NCI-H1930 (cell line): Measurements from ENCODE around the gene ALX3.

Source experiments
- DNase-seq, 2 experiments: peaks; one replicate each; lab custom pipeline; 2025; lab: John Stamatoyannopoulos, UW

The ALX3 gene

GRCh38 chr1:110065841-110066240 is 4.6 kb downstream of the ALX3 start:
- no peak for DNase-seq

- DNase-seq, result no peak
Observed at GRCh38 chr1:110064576-110065337, 5.7 kb downstream of the ALX3 start.

- DNase-seq, result no peak
Observed at GRCh38 chr1:110063781-110064180, 6.7 kb downstream of the ALX3 start.

- DNase-seq, result no peak
Observed at GRCh38 chr1:110062612-110063011, 7.9 kb downstream of the ALX3 start.

GRCh38 chr1:110061341-110061740 is 9.1 kb downstream of the ALX3 start:
- no peak for DNase-seq

- DNase-seq, result no peak
Observed at GRCh38 chr1:110060662-110061060, 9.8 kb downstream of the ALX3 start.

- DNase-seq, result peak; percentile 14 to 57
Observed at GRCh38 chr1:110060034-110060661, 10.3 kb downstream of the ALX3 start.

GRCh38 chr1:110059133-110059863 is 11.2 kb downstream of the ALX3 start:
- no peak for DNase-seq

GRCh38 chr1:110058591-110058990 is 11.9 kb downstream of the ALX3 start:
- no peak for DNase-seq

GRCh38 chr1:110057963-110058518 is 12.4 kb downstream of the ALX3 start:
- no peak for DNase-seq

- DNase-seq, result no peak
Observed at GRCh38 chr1:110056776-110057175, 13.7 kb downstream of the ALX3 start.

- no peak for DNase-seq
Observed at GRCh38 chr1:110056285-110056683, 14.2 kb downstream of the ALX3 start.

- no peak for DNase-seq
Observed at GRCh38 chr1:110055493-110056284, 14.8 kb downstream of the ALX3 start.

- peak in 1 of 2 experiments; percentile 40 for DNase-seq
Observed at GRCh38 chr1:110053552-110054428, 16.7 kb downstream of the ALX3 start.

- no peak for DNase-seq
Observed at GRCh38 chr1:110051262-110051648, 19.2 kb downstream of the ALX3 start.

- no peak for DNase-seq
Observed at GRCh38 chr1:110050602-110051261, 19.7 kb downstream of the ALX3 start.

GRCh38 chr1:110049801-110050601 is 20.5 kb downstream of the ALX3 start:
- no peak for DNase-seq

- no peak for DNase-seq
Observed at GRCh38 chr1:110048923-110049601, 21.4 kb downstream of the ALX3 start.

- DNase-seq, result no peak
Observed at GRCh38 chr1:110048240-110048639, 22.2 kb downstream of the ALX3 start.
